ENCODE data around the gene ECHDC3.
"Not testable (repeated sequence)": the region's sequence is repeated elsewhere in the genome, so short reads cannot be mapped to it uniquely, and the experiment has no call there.

Gene ECHDC3

GRCh38 chr10:11719496-11720259 lies 22.5 kb upstream of the ECHDC3 start:
- DNase-seq = no peak

DNA sequence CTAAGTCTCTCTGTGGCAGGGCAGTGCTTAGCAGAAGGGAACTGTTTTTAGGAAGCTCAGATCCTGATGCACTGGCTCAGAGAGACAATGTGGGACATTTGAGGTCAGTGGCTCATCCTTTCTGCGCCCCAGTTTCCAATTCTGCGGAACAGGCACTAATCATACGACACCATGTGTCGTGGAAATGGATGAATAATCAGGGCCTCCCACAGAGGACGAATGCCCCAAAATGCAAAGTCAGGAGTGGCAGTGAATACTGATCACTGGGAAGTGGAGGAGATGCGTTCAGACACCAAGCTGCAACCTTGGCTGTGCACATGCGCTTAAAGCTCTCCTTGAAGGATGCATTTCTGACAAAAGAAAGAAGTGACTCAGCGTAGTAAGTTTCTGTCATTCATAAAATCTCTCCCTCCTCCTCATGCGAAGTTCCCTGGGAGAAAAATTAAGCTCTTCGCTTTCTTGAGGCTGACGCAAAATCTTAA lies 21.9 kb upstream of the ECHDC3 start:
- DNase-seq = no peak

GRCh38 chr10:11721806-11722205 lies 20.4 kb upstream of the ECHDC3 start:
- DNase-seq = no peak

DNA sequence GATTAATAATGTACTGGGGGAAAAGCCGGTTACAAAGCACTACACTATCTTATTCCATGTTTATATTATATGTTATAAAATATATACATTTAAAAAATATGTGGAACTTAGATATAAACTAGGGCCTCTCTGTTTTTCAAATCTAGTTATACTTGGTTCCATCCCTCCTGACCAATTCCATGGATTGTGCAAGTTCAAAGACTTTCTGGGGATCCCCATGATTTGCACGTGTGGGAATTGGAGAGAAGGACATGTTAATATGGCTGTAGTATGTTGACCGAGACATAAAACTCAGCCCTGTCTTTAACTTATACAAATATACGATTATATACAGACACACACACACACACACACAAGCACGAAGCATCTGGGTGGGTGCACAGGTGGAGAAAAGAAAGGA lies 18.8 kb upstream of the ECHDC3 start:
- no peak for DNase-seq

GRCh38 chr10:11724938-11725776 lies 17.0 kb upstream of the ECHDC3 start:
- DNase-seq = no peak

DNA sequence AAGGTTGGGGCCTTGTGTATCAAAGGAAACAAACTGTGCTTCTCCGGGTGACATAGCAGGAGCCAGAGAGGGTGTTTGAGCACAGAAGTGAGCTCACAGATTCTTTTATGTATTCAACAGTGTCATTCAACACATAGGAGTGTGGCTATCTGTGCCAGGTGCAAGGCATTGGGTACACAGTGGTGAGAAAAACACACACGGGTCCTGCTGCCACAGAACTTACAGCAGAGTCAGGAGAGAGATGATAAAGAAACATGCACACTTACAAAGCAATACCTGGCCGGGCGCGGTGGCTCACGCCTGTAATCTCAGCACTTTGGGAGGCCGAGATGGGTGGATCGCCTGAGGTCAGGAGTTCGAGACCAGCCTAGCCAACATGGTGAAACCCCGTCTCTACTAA lies 16.3 kb upstream of the ECHDC3 start:
- no peak for DNase-seq

DNA sequence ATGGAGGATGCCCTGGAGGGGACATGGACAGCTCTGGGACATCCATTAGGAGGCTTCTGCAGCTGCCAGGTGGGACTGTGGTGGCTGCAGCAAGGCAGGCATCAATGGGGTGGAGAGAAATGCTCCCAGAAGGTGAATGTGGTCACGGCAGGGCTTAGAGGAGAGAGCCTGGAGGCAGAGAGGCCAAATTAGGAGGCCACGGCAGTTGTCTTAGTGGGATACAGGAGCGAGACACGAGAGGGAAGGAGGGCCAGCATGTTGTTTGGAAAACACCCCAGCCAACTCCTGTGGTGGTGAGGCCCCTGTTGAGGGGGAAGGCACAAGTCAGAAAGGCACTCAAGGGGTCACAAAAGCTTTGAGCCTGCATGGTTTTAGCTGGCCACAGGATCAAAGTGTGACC lies 14.6 kb upstream of the ECHDC3 start:
- DNase-seq = no peak

DNA sequence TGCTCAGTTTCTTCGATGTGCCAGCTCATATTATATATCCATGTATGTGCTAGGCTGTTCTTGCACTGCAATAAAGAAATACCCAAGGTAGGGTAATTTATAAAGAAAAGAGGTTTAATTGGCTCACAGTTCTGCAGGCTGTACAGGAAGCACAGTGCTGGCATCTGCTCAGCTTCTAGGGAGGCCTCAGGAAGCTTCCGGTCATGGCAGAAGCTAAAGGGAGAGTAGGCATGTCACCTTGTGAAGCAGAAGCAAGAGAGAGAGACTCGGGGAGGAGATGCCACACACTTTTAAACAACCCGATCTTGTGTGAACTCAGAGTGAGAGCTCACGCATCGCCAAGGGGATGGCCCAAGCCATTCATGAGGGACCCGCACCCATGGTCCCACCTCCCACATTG lies 13.8 kb upstream of the ECHDC3 start:
- no peak for DNase-seq

DNA sequence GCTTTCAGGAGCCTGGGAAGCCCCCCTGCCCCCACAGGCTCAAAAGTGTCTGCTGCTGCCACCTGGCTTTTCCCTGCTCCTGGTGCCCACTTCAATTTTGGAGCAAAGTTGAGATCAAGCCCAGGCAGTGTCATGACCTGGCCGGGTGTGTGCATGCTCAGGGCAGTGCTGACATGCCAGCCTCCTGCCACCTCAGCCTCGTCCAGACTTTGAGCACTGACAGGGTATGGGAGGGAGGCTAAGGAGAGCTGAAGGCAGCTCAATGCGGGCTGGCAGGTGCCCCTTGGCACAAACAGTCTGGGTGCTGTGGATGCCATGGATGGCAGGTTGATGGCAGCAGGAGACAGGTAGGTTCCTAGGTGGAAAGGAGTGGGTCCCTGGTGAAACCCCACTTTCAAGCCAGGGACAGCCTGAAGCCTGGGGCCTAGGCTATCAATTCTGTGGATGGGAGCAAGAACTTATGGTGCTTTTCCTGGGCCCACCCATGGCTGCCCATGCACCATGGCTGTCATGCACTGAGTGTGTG lies 12.3 kb upstream of the ECHDC3 start:
- DNase-seq = no peak

GRCh38 chr10:11730779-11731178 lies 11.4 kb upstream of the ECHDC3 start:
- no peak for DNase-seq

DNA sequence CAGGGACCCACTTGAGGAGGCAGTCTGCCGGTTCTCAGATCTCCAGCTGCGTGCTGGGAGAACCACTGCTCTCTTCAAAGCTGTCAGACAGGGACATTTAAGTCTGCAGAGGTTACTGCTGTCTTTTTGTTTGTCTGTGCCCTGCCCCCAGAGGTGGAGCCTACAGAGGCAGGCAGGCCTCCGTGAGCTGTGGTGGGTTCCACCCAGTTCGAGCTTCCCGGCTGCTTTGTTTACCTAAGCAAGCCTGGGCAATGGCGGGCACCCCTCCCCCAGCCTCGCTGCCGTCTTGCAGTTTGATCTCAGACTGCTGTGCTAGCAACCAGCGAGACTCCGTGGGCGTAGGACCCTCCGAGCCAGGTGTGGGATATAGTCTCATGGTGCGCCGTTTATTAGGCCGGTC lies 5.4 kb upstream of the ECHDC3 start:
- not testable (repeated sequence) for DNase-seq

GRCh38 chr10:11737258-11738032 lies 4.7 kb upstream of the ECHDC3 start:
- not testable (repeated sequence) for DNase-seq

DNA sequence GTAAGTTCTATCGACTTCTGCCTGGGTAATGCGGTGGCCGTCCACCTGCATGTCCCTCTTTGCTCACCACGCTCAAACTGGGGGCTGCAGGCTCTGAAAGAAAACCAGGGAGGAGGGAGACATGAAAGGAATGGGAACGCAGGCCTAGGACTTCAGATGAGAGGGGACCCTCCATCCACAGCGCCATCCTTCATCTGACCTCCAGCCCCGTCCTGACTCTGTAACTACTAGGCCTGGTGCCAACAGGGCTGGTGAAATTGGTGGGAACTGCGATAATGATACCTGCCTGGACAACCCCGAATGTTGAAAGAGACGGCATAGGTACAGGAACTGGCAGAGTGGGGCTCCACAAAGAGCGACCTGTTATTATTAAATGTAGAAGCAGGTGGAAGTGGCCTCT lies 1.3 kb upstream of the ECHDC3 start:
- no peak for DNase-seq

DNA sequence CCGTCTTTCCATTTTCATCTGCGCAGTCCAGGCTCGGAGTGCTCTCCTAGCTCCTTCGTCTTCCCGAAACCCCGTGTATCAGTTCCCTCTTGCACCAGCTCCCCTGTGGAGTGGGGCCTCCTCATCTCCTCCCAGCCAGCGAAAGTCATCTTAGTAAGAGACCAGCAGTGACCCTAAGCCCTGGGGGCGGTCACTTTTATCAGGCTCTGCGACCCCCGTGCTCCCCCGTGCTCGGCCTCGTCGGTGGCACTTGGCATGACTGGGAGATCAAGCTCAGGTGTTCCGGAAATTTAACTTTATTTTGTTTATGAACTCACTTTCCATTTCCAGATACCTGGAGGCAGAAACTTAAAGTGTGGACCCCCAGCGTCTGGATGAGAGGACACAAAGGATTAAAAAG lies 574 bp upstream of the ECHDC3 start:
- DNase-seq = no peak

GRCh38 chr10:11742779-11743298 lies 657 bp downstream of the ECHDC3 start:
- no peak for DNase-seq

DNA sequence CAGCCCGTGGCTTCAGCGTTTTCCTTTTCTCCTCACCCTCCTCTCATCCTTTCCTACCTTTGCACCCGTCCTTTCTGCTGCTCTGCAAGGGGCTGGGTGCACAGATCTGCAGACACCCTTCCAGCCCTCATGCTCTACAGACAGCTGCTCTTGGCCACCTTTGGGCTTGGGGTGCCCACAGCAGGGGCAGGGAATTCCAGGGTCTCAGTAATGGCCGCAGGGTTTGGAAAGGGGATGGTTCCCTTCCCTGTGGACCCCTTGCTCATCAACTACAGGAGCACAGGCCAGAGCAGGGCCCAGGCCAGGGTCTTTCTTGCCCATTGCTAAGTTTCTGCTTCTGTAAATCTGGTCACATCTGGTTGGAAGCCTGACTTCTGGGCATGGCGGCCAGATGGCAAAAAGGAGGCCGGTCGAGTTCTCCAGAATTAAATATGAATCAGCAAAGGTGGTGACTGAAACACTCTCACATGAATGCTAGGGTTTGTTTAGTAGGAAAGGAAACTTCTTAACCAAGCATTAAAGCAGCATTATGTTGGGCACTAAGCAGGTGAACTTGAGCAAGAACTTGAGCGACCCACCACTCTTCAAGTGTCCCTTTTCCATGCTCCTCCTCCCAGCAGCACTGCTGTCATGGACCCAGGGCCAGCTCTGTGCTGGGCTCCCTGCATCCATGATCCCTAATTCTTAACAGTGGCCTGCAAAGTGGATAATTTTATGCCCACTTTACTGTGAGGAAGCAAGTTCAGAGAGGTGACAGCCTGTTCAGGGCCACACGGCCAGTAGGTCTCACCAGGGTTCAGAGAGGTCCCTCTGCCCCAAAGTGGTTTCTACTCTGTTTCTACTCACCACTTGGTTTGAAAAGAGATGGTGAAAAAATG lies 1.5 kb downstream of the ECHDC3 start:
- DNase-seq = no peak

DNA sequence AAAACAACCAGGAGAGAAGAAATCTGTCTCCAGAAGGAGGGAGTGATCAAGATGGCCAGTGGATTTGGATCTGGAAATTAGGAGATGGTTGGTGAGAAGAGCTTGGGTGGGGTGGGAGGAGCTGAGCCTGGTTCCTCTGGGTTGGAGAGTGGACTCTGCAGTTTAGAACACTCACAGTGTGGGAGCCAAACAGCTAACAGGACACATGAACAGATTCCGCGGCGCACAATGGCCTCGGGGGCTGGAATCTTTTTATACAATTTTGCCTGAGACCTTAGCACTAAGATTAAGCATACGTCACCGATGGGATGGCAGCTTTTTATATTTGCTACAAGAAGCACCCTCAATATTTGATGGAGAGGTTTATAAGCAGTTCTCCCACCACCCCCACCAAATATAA lies 2.9 kb downstream of the ECHDC3 start:
- no peak for DNase-seq

DNA sequence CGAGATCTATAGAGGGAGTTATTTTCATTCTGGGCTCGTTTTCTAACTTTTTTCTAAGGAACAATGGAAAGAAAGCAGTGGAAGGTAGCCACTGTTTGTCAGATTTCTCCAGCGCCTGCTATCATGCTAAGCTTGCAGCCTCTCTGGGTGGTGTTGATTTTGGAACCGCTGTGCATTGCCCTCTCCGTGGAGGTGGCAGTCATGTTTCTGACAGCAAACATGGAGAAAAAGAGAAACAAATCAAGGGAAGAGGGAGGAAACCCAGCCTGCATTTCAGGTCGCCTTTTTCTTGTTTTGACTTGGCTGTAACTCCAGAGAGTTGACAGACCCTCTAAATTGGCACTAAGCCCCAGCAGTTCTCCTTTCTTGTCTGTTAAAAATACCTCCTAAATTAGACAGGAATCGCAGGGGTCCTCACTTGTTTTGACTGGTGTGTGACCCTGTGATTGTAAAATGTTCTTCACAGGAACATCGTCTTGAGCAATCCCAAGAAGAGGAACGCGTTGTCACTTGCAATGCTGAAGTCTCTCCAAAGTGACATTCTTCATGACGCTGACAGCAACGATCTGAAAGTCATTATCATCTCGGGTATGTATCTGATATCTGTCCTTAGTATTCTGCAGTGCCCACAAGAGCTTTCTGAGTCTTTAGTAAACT lies 4.8 kb downstream of the ECHDC3 start:
- DNase-seq = no peak

GRCh38 chr10:11748866-11749265 lies 6.7 kb downstream of the ECHDC3 start:
- no peak for DNase-seq

GRCh38 chr10:11750420-11750819 lies 8.2 kb downstream of the ECHDC3 start:
- no peak for DNase-seq

DNA sequence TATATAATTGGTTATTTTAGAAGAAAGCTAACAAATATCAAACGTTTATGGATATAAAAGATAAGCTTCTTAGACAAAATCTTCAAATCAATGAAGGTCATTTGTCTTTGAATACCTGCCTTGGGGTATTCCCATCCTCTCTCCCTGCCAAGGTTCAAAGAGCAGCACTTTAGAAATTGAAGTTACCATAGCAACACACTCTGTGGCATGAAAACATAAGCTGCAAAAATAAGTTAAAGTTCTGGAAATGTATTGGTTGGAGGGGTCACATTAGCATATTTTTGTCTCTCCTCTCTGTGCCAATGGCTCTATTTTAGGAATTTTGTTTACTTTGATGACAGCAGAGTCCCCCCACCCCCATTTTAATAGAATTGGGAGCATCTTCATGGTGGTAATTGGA lies 12.0 kb downstream of the ECHDC3 start:
- no peak for DNase-seq
